Body of pancreas (tissue), 4 donors: ENCODE measurements around the gene ACACA. TPM values are rescaled to one million over a fixed set of nuclear protein-coding genes. Genes with fewer than 3 reads are reported as not detected.

Source experiments
- ATAC-seq: fragments of 150-250 bp; one replicate; pipeline ENCODE4 v1.9.1; 2016
- DNase-seq, 4 donors: peaks; one replicate each; pipeline ENCODE4 v3.0.0-alpha.2; 2019
- H3K27ac ChIP-seq, 4 donors: fragments of 200-600 bp; sonication (generic); 1 replicate in 3 of 4; 2 replicates in 1 of 4; pipeline versions ENCODE4 v1.5.1 to v1.6.1; 2016 to 2019; ENCODE audit warnings: mild to moderate bottlenecking in 1 of 4, mixed read lengths in 1 of 4, moderate library complexity in 1 of 4
- H3K27me3 ChIP-seq, 2 donors: fragments of 200-600 bp; sonication (generic); one replicate each; pipeline ENCODE4 v1.6.0; 2016; ENCODE audit warnings: mild to moderate bottlenecking in 1 of 2
- H3K36me3 ChIP-seq, 2 donors: fragments of 200-600 bp; sonication (generic); replicated peaks in 1 of 2; 2 replicates each; pipeline ENCODE4 v1.5.1; 2016; ENCODE audit warnings: low read depth in 2 of 2; ENCODE audit not compliant: insufficient read depth in 1 of 2
- H3K4me1 ChIP-seq: fragments of 200-600 bp; sonication (generic); one replicate; pipeline ENCODE4 v1.6.0; 2016
- H3K4me3 ChIP-seq, 2 donors: fragments of 200-600 bp; sonication (generic); 1 replicate in 1 of 2; 2 replicates in 1 of 2; pipeline ENCODE4 v1.5.1; 2016 to 2019
- H3K9me3 ChIP-seq, 3 donors: fragments of 200-600 bp; sonication (generic); 1 replicate in 2 of 3; 2 replicates in 1 of 3; pipeline ENCODE4 v1.5.1; 2016
- CTCF ChIP-seq, 7 experiments: fragments of 450-650 bp in 4 of 7; fragments of 200-600 bp in 3 of 7; sonication (generic) in 3 of 7; IDR thresholded peaks; one replicate each; pipeline ENCODE4 v1.5.1; 2016 to 2019; ENCODE audit warnings: antibody characterized with exemption in 7 of 7
- POLR2A ChIP-seq, 3 donors: fragments of 450-650 bp; IDR thresholded peaks; one replicate each; pipeline ENCODE4 v1.6.1; 2016; ENCODE audit warnings: antibody characterized with exemption in 3 of 3, mild to moderate bottlenecking in 2 of 3
- WGBS, 2 donors: methylation state at CpG; one replicate each; pipeline ENCODE4 v1.1.5; 2017; 5-methylcytosine and 5-hydroxymethylcytosine counted together
- intact Hi-C: fragments of 100-400 bp; cut with DNase I; formaldehyde crosslinking; loops from one replicate; pipeline ENCODE4 v1.15.1; 2023
- total RNA-seq, 2 donors: library from RNA; depleted of rRNA; stranded (reverse); fragments of >200 nt; gene quantifications; one replicate each; pipeline ENCODE4 v1.1.0, GENCODE V29; 2016

Gene ACACA
- total RNA-seq, 2 donors from 2014 or later, result 9.1 to 49.1 TPM

DNA sequence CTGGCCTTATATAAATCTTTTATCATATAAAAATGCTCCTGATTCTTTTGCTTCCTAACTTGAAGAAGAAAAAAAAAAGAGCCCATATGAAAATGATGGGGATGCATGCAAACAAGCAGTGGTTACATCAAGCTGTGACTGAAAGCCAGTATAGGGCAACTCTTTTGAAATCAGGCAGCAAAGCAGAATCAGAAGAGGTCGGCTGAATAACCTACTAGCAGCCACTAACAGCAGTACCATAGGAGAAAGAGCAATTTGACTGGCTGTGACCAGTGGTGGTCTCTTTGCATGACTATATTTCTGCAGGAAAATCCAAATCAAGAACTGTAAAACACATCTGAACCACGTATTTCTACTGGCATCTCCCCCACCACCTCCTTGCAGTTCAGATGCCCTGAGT is 192.7 kb downstream of the ACACA start:
- TF ChIP-seq POLR2A (IDR thresholded peaks at IDR 0.05) (no peak), CTCF (IDR thresholded peaks at IDR 0.05) (no peak)
- 76 to 83% methylated on average over 2 of the region's 2 CpGs for WGBS, 2 donors
- no peaks in the 10 kb centered on the region for H3K27me3 ChIP-seq
- H3K27ac ChIP-seq, result no peak overlapping the region
- no peak overlapping the region for H3K4me3 ChIP-seq
- no peaks in the 10 kb centered on the region for H3K4me1 ChIP-seq
- ATAC-seq (no peak), DNase-seq (no peak)
- H3K36me3 ChIP-seq, result peaks cover 0 to 2% of the 10 kb centered on the region in 2 donors
- intact Hi-C loops, result no loop called here
- no peaks in the 10 kb centered on the region for H3K9me3 ChIP-seq

DNA sequence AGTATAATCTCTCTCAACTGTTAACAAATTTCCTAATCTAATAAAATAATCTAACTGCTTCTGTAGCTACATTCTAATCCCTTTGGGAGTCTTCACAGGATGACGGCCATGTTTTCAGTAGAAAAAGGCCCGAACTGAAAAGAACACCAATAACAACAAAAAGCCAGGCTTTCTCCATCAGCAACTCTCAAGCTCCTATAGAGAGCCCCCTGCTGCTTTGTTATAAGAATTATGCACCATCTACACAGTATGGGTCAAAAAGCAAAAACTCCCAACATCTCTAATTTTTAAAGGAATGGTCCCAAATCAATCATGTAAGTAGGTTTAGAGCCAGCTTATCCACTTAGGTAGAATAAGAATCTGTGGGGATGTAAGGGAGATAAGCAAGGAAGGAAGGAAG is 194.5 kb downstream of the ACACA start:
- TF ChIP-seq POLR2A (IDR thresholded peaks at IDR 0.05), result no peak
- TF ChIP-seq CTCF (IDR thresholded peaks at IDR 0.05), result no peak
- DNase-seq (no peak), ATAC-seq (no peak)
- Histone ChIP-seq H3K4me1 (no peaks in the 10 kb centered on the region), H3K4me3 (no peak overlapping the region), H3K9me3 (no peaks in the 10 kb centered on the region), H3K36me3 (peaks cover 0 to 2% of the 10 kb centered on the region in 2 donors), H3K27me3 (no peaks in the 10 kb centered on the region), H3K27ac (no peak overlapping the region)
- intact Hi-C loops, result no loop called here
- 84 to 88% methylated on average over 2 of the region's 2 CpGs for WGBS, 2 donors

GRCh38 chr17:37211136-37211535 is 195.5 kb downstream of the ACACA start:
- TF ChIP-seq CTCF (IDR thresholded peaks at IDR 0.05) (no peak), POLR2A (IDR thresholded peaks at IDR 0.05) (no peak)
- ATAC-seq (no peak), DNase-seq (no peak)
- no peaks in the 10 kb centered on the region for H3K9me3 ChIP-seq
- H3K36me3 ChIP-seq, result peaks cover 0 to 2% of the 10 kb centered on the region in 2 donors
- WGBS, 2 donors, result 72 to 80% methylated on average over 2 of the region's 2 CpGs
- no peak overlapping the region for H3K4me3 ChIP-seq
- H3K27ac ChIP-seq, result no peak overlapping the region
- H3K27me3 ChIP-seq, result no peaks in the 10 kb centered on the region
- intact Hi-C loops, result no loop called here
- H3K4me1 ChIP-seq, result no peaks in the 10 kb centered on the region

DNA sequence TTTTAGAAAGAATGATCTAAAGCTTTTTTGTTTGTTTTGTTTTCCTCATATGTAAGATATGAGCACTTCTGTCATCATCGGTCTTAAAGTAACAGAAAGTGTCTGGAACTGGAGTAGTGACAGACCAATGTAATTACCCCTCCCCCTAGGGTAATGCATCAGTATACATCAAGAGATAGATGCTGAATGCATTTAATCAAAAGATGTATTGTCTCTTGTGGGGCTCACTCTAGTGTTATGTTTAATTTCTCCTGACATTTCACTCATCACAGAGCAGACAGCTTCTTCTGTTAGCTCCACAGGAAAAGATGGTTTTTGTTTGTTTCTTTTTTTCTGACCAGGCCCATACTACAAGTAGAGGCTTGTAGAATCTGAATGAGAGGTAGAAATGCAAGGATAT is 199.5 kb downstream of the ACACA start:
- Histone ChIP-seq H3K9me3 (no peaks in the 10 kb centered on the region), H3K27ac (no peak overlapping the region), H3K27me3 (no peaks in the 10 kb centered on the region), H3K4me3 (no peak overlapping the region), H3K4me1 (no peaks in the 10 kb centered on the region), H3K36me3 (no peaks in the 10 kb centered on the region)
- DNase-seq (no peak), ATAC-seq (no peak)
- intact Hi-C loops, result no loop called here
- WGBS, 2 donors, result 86 to 96% methylated on average over 1 of the region's 1 CpG
- TF ChIP-seq POLR2A (IDR thresholded peaks at IDR 0.05) (no peak), CTCF (IDR thresholded peaks at IDR 0.05) (no peak)

DNA sequence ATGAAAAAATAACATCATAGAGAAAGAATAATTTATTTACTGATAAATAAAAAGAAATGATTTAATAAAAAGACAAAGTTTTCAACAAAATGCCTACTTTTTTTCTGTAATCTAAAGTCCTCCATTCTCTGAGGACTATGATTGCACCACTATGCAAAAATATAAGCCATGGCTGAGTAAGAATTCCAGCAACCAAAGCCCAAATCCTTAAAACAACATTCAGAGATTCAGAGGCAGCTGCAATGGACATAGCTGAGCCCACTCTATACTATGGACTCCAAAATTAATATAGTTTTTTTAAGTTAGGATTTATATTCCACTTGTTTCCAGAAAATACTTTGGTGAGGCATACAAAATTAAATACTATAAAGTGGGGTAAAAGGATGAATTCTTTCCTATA is 200.3 kb downstream of the ACACA start:
- Histone ChIP-seq H3K4me3 (no peak overlapping the region), H3K4me1 (no peaks in the 10 kb centered on the region), H3K27ac (no peak overlapping the region), H3K27me3 (no peaks in the 10 kb centered on the region), H3K9me3 (no peaks in the 10 kb centered on the region), H3K36me3 (no peaks in the 10 kb centered on the region)
- ATAC-seq (no peak), DNase-seq (no peak)
- TF ChIP-seq CTCF (IDR thresholded peaks at IDR 0.05) (no peak), POLR2A (IDR thresholded peaks at IDR 0.05) (no peak)
- intact Hi-C loops, result no loop called here
